ENCODE measurements around the gene THUMPD3.

- no peak for TF ChIP-seq POLR2A (IDR thresholded peaks at IDR 0.05; ENCODE audit: low read length)
- no peak for TF ChIP-seq GATA1 (IDR thresholded peaks at IDR 0.05; ENCODE audit: low read depth, low read length)
These were observed 47.4 kb downstream of the THUMPD3 start for GRCh38 chr3:9409981-9410854.

Measured in erythroblast (primary cell).